Measurements from ENCODE around the gene PFDN4.

Gene PFDN4

DNA sequence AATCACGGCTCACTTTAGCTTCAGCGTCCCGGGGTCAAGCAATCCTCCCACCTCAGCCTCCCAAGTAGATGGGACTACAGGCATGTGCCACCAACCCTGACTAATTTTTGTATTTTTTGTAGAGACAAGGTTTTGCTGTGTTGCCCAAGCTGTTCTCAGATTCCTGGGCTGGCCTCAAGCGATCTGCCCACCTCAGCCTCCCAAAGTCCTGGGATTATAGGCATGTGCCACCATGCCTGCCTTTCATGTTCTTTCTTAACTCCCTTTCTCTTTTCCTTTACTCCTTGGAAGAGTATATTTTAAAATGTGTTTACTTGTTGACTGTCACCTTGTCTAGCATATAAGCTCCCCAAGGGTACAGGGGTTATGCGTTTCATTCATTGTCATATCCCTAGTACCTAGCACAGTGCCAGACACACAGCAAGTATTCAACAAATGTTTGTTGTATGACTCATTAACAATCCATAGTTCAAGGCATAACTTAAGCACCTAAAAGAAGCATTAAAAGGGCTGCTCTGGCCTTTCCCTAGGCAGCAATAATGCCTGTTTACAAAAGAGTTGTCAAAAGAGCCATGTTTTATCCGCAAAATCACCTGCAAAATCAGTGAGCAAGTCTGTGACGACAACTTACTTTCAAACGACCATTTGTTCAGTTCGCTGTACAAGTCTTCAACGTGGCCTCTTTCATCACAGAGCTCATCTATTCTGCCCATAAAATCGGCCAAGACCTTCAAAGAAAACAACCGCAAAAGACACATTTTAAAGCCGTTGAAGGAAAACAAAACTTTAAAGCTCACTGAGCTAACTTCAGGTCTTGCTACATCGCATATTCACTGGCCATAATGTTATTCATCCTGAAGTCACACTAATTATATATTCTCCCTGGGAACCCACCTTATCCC lies 38.7 kb upstream of the PFDN4 start:
- no peak overlapping the region for H3K4me3 ChIP-seq (ENCODE audit: insufficient read depth, low read length, poor library complexity, severe bottlenecking)
- TF ChIP-seq, protein P1, sequence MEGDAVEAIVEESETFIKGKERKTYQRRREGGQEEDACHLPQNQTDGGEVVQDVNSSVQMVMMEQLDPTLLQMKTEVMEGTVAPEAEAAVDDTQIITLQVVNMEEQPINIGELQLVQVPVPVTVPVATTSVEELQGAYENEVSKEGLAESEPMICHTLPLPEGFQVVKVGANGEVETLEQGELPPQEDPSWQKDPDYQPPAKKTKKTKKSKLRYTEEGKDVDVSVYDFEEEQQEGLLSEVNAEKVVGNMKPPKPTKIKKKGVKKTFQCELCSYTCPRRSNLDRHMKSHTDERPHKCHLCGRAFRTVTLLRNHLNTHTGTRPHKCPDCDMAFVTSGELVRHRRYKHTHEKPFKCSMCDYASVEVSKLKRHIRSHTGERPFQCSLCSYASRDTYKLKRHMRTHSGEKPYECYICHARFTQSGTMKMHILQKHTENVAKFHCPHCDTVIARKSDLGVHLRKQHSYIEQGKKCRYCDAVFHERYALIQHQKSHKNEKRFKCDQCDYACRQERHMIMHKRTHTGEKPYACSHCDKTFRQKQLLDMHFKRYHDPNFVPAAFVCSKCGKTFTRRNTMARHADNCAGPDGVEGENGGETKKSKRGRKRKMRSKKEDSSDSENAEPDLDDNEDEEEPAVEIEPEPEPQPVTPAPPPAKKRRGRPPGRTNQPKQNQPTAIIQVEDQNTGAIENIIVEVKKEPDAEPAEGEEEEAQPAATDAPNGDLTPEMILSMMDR (IDR thresholded peaks at IDR 0.05; ENCODE audit: insufficient read depth, low read length, poor library complexity, severe bottlenecking), result no peak
- TF ChIP-seq EZH2phosphoT487 (conservative IDR thresholded peaks at IDR 0.05; ENCODE audit: low read length), result no peak

DNA sequence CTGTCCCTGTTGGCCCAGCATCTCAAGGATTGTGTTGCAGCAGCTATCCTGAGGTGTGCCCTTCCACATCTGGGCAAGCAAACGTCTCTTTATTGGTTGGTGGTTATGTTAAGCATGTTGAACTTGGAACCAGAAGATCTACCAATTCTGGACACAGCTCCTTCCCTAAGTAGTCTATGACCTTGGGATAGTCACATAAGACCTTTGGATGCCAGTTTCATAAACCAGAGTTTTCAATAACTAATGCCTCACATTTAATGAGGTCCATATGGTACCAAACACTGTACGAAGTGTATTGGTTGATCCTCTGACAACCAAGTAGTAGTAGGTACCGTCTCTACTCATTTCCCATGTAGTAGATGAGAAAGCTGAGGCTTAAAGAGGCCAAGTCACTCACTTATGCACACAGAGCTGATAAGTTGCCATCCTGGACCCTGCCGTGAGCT lies 37.8 kb upstream of the PFDN4 start:
- H2AFZ ChIP-seq (ENCODE audit: low read depth, low read length, severe bottlenecking), result no peak overlapping the region
- H3K4me2 ChIP-seq (ENCODE audit: low read depth, low read length, poor library complexity, severe bottlenecking), result no peak overlapping the region
- H3K27me3 ChIP-seq (ENCODE audit: low read length), result no peaks in the 10 kb centered on the region
- no peaks in the 10 kb centered on the region for H4K20me1 ChIP-seq (ENCODE audit: low read depth, low read length)
- H3K9me2 ChIP-seq (replicated peaks; ENCODE audit: insufficient read depth, low read length), result no peaks in the 10 kb centered on the region
- no peak overlapping the region for H3K27ac ChIP-seq (ENCODE audit: low read depth, low read length)
- TF ChIP-seq, protein P1 (IDR thresholded peaks at IDR 0.05; ENCODE audit: insufficient read depth, low read length, poor library complexity, severe bottlenecking), result no peak
- no peak for TF ChIP-seq EZH2phosphoT487 (conservative IDR thresholded peaks at IDR 0.05; ENCODE audit: low read length)
- no peaks in the 10 kb centered on the region for H3F3A ChIP-seq (ENCODE audit: insufficient read depth)
- H3K36me3 ChIP-seq (ENCODE audit: low read length), result no peaks in the 10 kb centered on the region
- no peak overlapping the region for H3K4me3 ChIP-seq (ENCODE audit: insufficient read depth, low read length, poor library complexity, severe bottlenecking)
- H3K9ac ChIP-seq (ENCODE audit: low read length), result no peak overlapping the region
- H3K79me2 ChIP-seq (ENCODE audit: insufficient read depth, low read length), result no peaks in the 10 kb centered on the region
- H3K9me3 ChIP-seq (ENCODE audit: insufficient read depth, low read length), result no peaks in the 10 kb centered on the region

More for the DNA sequence above, 38.7 kb upstream of the PFDN4 start:
- no peak overlapping the region for H3K4me2 ChIP-seq (ENCODE audit: low read depth, low read length, poor library complexity, severe bottlenecking)
- H2AFZ ChIP-seq (ENCODE audit: low read depth, low read length, severe bottlenecking), result no peak overlapping the region
- no peaks in the 10 kb centered on the region for H3K9me3 ChIP-seq (ENCODE audit: insufficient read depth, low read length)
- H3K27ac ChIP-seq (ENCODE audit: low read depth, low read length), result no peak overlapping the region
- no peaks in the 10 kb centered on the region for H4K20me1 ChIP-seq (ENCODE audit: low read depth, low read length)
- no peaks in the 10 kb centered on the region for H3K9me2 ChIP-seq (replicated peaks; ENCODE audit: insufficient read depth, low read length)
- H3K36me3 ChIP-seq (ENCODE audit: low read length), result no peaks in the 10 kb centered on the region
- no peak overlapping the region for H3K9ac ChIP-seq (ENCODE audit: low read length)
- no peaks in the 10 kb centered on the region for H3K79me2 ChIP-seq (ENCODE audit: insufficient read depth, low read length)
- H3K27me3 ChIP-seq (ENCODE audit: low read length), result no peaks in the 10 kb centered on the region
- no peaks in the 10 kb centered on the region for H3F3A ChIP-seq (ENCODE audit: insufficient read depth)

DNA sequence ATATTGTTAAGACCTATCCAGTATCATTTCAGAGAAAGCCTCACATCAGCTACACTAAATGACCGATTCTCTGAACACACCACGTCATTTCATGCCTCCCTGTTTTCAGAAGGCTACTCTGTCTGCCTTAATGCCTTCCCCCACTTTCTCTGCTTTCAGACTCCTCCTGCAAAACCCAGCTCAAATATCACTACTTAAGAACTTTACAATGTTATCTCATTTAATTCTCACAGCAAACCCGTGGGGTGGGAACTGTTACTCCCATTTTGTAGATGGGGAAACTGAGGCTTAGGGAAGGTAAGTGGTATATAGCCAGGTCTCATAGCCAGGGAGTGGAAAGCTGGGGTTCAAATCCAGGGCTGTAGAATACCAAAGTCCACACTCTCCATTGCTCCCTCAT lies 36.9 kb upstream of the PFDN4 start:
- Histone ChIP-seq H3K9me3 (ENCODE audit: insufficient read depth, low read length) (no peaks in the 10 kb centered on the region), H3K9me2 (replicated peaks; ENCODE audit: insufficient read depth, low read length) (no peaks in the 10 kb centered on the region), H3F3A (ENCODE audit: insufficient read depth) (no peaks in the 10 kb centered on the region), H3K9ac (ENCODE audit: low read length) (no peak overlapping the region), H3K4me2 (ENCODE audit: low read depth, low read length, poor library complexity, severe bottlenecking) (no peak overlapping the region), H2AFZ (ENCODE audit: low read depth, low read length, severe bottlenecking) (no peak overlapping the region), H3K27me3 (ENCODE audit: low read length) (no peaks in the 10 kb centered on the region), H4K20me1 (ENCODE audit: low read depth, low read length) (no peaks in the 10 kb centered on the region), H3K27ac (ENCODE audit: low read depth, low read length) (no peak overlapping the region), H3K79me2 (ENCODE audit: insufficient read depth, low read length) (no peaks in the 10 kb centered on the region), H3K4me3 (ENCODE audit: insufficient read depth, low read length, poor library complexity, severe bottlenecking) (no peak overlapping the region), H3K36me3 (ENCODE audit: low read length) (no peaks in the 10 kb centered on the region)
- TF ChIP-seq, protein P1 (IDR thresholded peaks at IDR 0.05; ENCODE audit: insufficient read depth, low read length, poor library complexity, severe bottlenecking), result no peak
- no peak for TF ChIP-seq EZH2phosphoT487 (conservative IDR thresholded peaks at IDR 0.05; ENCODE audit: low read length)
